Liver (tissue), 9 donors: Measurements from ENCODE around the gene MAVS. TPM values are rescaled to one million over a fixed set of nuclear protein-coding genes. Genes with fewer than 3 reads are reported as not detected.

Source experiments
- DNase-seq: peaks from one replicate; pipeline ENCODE4 v3.0.0-alpha.2; 2017; ENCODE audit warnings: low spot score
- H3K27ac ChIP-seq, 2 donors: one replicate each; pipeline ENCODE4 v1.7.0; 2013; ENCODE audit warnings: inconsistent platforms in 2 of 2, low read length in 2 of 2, control low read depth in 1 of 2, low read depth in 1 of 2, mild to moderate bottlenecking in 1 of 2
- H3K27me3 ChIP-seq, 4 donors: one replicate each; pipeline versions ENCODE4 v1.6.1 to v1.7.0; 2013; ENCODE audit warnings: low read length in 3 of 4, inconsistent platforms in 1 of 4, mild to moderate bottlenecking in 1 of 4, moderate library complexity in 1 of 4; ENCODE audit not compliant: control insufficient read depth in 4 of 4, insufficient read depth in 4 of 4
- H3K36me3 ChIP-seq, 4 donors: one replicate each; pipeline versions ENCODE4 v1.6.1 to v1.7.0; 2013; ENCODE audit warnings: low read length in 3 of 4, mild to moderate bottlenecking in 3 of 4, low read depth in 1 of 4, moderate library complexity in 1 of 4; ENCODE audit not compliant: control insufficient read depth in 4 of 4, insufficient read depth in 3 of 4
- H3K4me1 ChIP-seq, 4 donors: one replicate each; pipeline versions ENCODE4 v1.6.1 to v1.7.0; 2013; ENCODE audit warnings: low read length in 3 of 4, mild to moderate bottlenecking in 3 of 4, moderate library complexity in 1 of 4; ENCODE audit not compliant: control insufficient read depth in 4 of 4, insufficient read depth in 4 of 4
- H3K4me3 ChIP-seq, 3 donors: one replicate each; pipeline versions ENCODE4 v1.6.1 to v1.7.0; 2013; ENCODE audit warnings: low read length in 3 of 3, control low read depth in 1 of 3, low read depth in 1 of 3, mild to moderate bottlenecking in 1 of 3
- H3K9ac ChIP-seq, 2 donors: one replicate each; pipeline ENCODE4 v1.7.0; 2013; ENCODE audit warnings: low read length in 2 of 2, mild to moderate bottlenecking in 2 of 2, moderate library complexity in 2 of 2, control low read depth in 1 of 2, low read depth in 1 of 2
- H3K9me3 ChIP-seq, 4 donors: one replicate each; pipeline versions ENCODE4 v1.6.1 to v1.7.0; 2013; ENCODE audit warnings: low read length in 3 of 4; ENCODE audit not compliant: control insufficient read depth in 4 of 4
- EGR1 ChIP-seq, 2 donors: IDR thresholded peaks; 2 replicates each; pipeline ENCODE4 v1.6.1; 2016 to 2018; ENCODE audit warnings: antibody characterized with exemption in 2 of 2, low read depth in 2 of 2
- FOXA1 ChIP-seq: IDR thresholded peaks from 2 replicates; pipeline ENCODE4 v1.6.1; 2016; ENCODE audit warnings: antibody characterized with exemption
- FOXA2 ChIP-seq: IDR thresholded peaks from 2 replicates; pipeline ENCODE4 v1.6.1; 2016; ENCODE audit warnings: antibody characterized with exemption
- GABPA ChIP-seq, 2 donors: IDR thresholded peaks in 1 of 2; conservative IDR thresholded peaks in 1 of 2; 2 replicates each; pipeline ENCODE4 v1.6.1; 2016; ENCODE audit warnings: antibody characterized with exemption in 2 of 2, mild to moderate bottlenecking in 1 of 2, moderate library complexity in 1 of 2
- JUND ChIP-seq, 2 donors: IDR thresholded peaks; 2 replicates each; pipeline ENCODE4 v1.6.1; 2016; ENCODE audit warnings: antibody characterized with exemption in 2 of 2
- NR2F2 ChIP-seq: IDR thresholded peaks from 2 replicates; pipeline ENCODE4 v1.6.1; 2016; ENCODE audit warnings: antibody characterized with exemption
- RAD21 ChIP-seq, 2 donors: IDR thresholded peaks; 2 replicates each; pipeline ENCODE4 v1.6.1; 2016; ENCODE audit warnings: antibody characterized with exemption in 2 of 2, mild to moderate bottlenecking in 2 of 2
- REST ChIP-seq: IDR thresholded peaks from 2 replicates; pipeline ENCODE4 v1.6.1; 2016; ENCODE audit warnings: antibody characterized with exemption, mild to moderate bottlenecking
- RXRA ChIP-seq, 2 donors: IDR thresholded peaks; 2 replicates each; pipeline ENCODE4 v1.6.1; 2017 to 2018; ENCODE audit warnings: antibody characterized with exemption in 2 of 2, mild to moderate bottlenecking in 1 of 2
- SP1 ChIP-seq: IDR thresholded peaks from 2 replicates; pipeline ENCODE4 v1.6.1; 2018; ENCODE audit warnings: antibody characterized with exemption, mild to moderate bottlenecking
- TAF1 ChIP-seq: conservative IDR thresholded peaks from 2 replicates; pipeline ENCODE4 v1.6.1; 2016; ENCODE audit warnings: antibody characterized with exemption, mild to moderate bottlenecking
- YY1 ChIP-seq: IDR thresholded peaks from 2 replicates; pipeline ENCODE4 v1.6.1; 2016; ENCODE audit warnings: antibody characterized with exemption, mild to moderate bottlenecking
- ZBTB33 ChIP-seq: IDR thresholded peaks from 2 replicates; pipeline ENCODE4 v1.6.1; 2016; ENCODE audit warnings: antibody characterized with exemption
- WGBS: extraction: QIAGEN DNeasy Blood & Tissue Kit; methylation state at CpG from one replicate; pipeline ENCODE4 v1.1.7; 2013; 5-methylcytosine and 5-hydroxymethylcytosine counted together
- polyA plus RNA-seq, 2 donors: library from polyadenylated mRNA; stranded (reverse) in 1 of 2; unstranded in 1 of 2; fragments of 200-250 nt in 1 of 2; fragments of >200 nt in 1 of 2; fragmentation: Nextera tagmentation in 1 of 2; extraction: Ambion mirVana in 1 of 2; gene quantifications; one replicate each; pipeline versions ENCODE4 v1.2.1 to v1.2.3, GENCODE V29; 2013 to 2015
- total RNA-seq, 2 donors: library from RNA; depleted of rRNA; stranded (reverse); fragments of >200 nt; gene quantifications; one replicate each; pipeline ENCODE4 v1.2.3, GENCODE V29; 2014
- TF ChIP-seq, protein P1 (sequence below): IDR thresholded peaks from 2 replicates; pipeline ENCODE4 v1.6.1; 2016; ENCODE audit warnings: antibody characterized with exemption
- donor health status: healthy.
- donor health status: healthy.
- donor health status: healthy.
- donor health status: healthy.
- donor health status: healthy.

The MAVS gene
- total and polyA plus RNA-seq, 4 donors = 4.7 to 20.9 (median 11.9) TPM

DNA sequence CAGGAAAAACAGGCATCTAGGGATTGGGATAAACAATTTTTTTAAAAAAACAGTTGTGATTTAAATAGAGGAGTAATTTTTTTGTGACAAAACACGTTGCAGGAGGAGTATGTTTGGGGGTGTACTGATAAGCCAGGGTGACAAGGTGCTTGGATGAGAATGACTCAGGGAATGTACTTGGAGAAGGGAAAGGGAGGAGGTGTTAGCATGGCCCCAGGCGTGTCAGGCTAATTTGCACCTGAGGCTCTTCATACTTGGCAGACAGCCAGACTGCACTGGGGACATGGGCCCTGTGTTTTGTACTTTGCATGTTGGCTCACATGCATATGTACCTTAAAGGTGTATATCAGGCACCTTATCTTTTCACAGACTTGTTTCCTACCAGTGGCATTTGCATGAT lies 65.3 kb downstream of the MAVS start (continued):
- TF ChIP-seq REST (no peak), YY1 (no peak), JUND (IDR thresholded peaks at IDR 0.05) (no peak), GABPA (IDR thresholded peaks at IDR 0.05 in 1 of 2, conservative IDR thresholded peaks at IDR 0.05 in 1 of 2) (no peak), FOXA2 (no peak), NR2F2 (no peak)
- TF ChIP-seq, protein P1, sequence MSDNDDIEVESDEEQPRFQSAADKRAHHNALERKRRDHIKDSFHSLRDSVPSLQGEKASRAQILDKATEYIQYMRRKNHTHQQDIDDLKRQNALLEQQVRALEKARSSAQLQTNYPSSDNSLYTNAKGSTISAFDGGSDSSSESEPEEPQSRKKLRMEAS = no peak

GRCh38 chr20:3914446-3914845 lies 67.8 kb downstream of the MAVS start:
- TF ChIP-seq ZBTB33 (no peak), SP1 (no peak), REST (no peak), EGR1 (IDR thresholded peaks at IDR 0.05; ENCODE audit: low read depth in 2 of 2) (no peak), RXRA (IDR thresholded peaks at IDR 0.05) (no peak), NR2F2 (no peak), RAD21 (IDR thresholded peaks at IDR 0.05) (no peak), FOXA1 (no peak), TAF1 (no peak)
- TF ChIP-seq, protein P1 = no peak
- Histone ChIP-seq H3K36me3 (peaks cover 15 to 59% (median 44%) of the 10 kb centered on the region in 4 donors), H3K9ac (no peak overlapping the region), H3K4me3 (no peak overlapping the region), H3K4me1 (no peaks in the 10 kb centered on the region), H3K27me3 (no peaks in the 10 kb centered on the region), H3K9me3 (no peaks in the 10 kb centered on the region), H3K27ac (no peak overlapping the region)
- 93% methylated on average over 2 of the region's 2 CpGs for WGBS
- DNase-seq = no peak
